Body of pancreas (tissue), 4 donors: ENCODE data around the gene CYP19A1. TPM values are rescaled to one million over a fixed set of nuclear protein-coding genes. Genes with fewer than 3 reads are reported as not detected.
A peak's percentile ranks its signal among the peaks of the same experiment; 100 is the strongest.

ENCODE experiments used
- ATAC-seq: fragments of 150-250 bp; one replicate; pipeline ENCODE4 v1.9.1; 2016
- DNase-seq, 4 donors: peaks; one replicate each; pipeline ENCODE4 v3.0.0-alpha.2; 2019
- H3K27ac ChIP-seq, 4 donors: fragments of 200-600 bp; sonication (generic); 1 replicate in 3 of 4; 2 replicates in 1 of 4; pipeline versions ENCODE4 v1.5.1 to v1.6.1; 2016 to 2019; ENCODE audit warnings: mild to moderate bottlenecking in 1 of 4, mixed read lengths in 1 of 4, moderate library complexity in 1 of 4
- H3K27me3 ChIP-seq, 2 donors: fragments of 200-600 bp; sonication (generic); one replicate each; pipeline ENCODE4 v1.6.0; 2016; ENCODE audit warnings: mild to moderate bottlenecking in 1 of 2
- H3K36me3 ChIP-seq, 2 donors: fragments of 200-600 bp; sonication (generic); replicated peaks in 1 of 2; 2 replicates each; pipeline ENCODE4 v1.5.1; 2016; ENCODE audit warnings: low read depth in 2 of 2; ENCODE audit not compliant: insufficient read depth in 1 of 2
- H3K4me1 ChIP-seq: fragments of 200-600 bp; sonication (generic); one replicate; pipeline ENCODE4 v1.6.0; 2016
- H3K4me3 ChIP-seq, 2 donors: fragments of 200-600 bp; sonication (generic); 1 replicate in 1 of 2; 2 replicates in 1 of 2; pipeline ENCODE4 v1.5.1; 2016 to 2019
- H3K9me3 ChIP-seq, 3 donors: fragments of 200-600 bp; sonication (generic); 1 replicate in 2 of 3; 2 replicates in 1 of 3; pipeline ENCODE4 v1.5.1; 2016
- CTCF ChIP-seq, 7 experiments: fragments of 450-650 bp in 4 of 7; fragments of 200-600 bp in 3 of 7; sonication (generic) in 3 of 7; IDR thresholded peaks; one replicate each; pipeline ENCODE4 v1.5.1; 2016 to 2019; ENCODE audit warnings: antibody characterized with exemption in 7 of 7
- POLR2A ChIP-seq, 3 donors: fragments of 450-650 bp; IDR thresholded peaks; one replicate each; pipeline ENCODE4 v1.6.1; 2016; ENCODE audit warnings: antibody characterized with exemption in 3 of 3, mild to moderate bottlenecking in 2 of 3
- WGBS, 2 donors: methylation state at CpG; one replicate each; pipeline ENCODE4 v1.1.5; 2017; 5-methylcytosine and 5-hydroxymethylcytosine counted together
- intact Hi-C: fragments of 100-400 bp; cut with DNase I; formaldehyde crosslinking; loops from one replicate; pipeline ENCODE4 v1.15.1; 2023
- total RNA-seq, 2 donors: library from RNA; depleted of rRNA; stranded (reverse); fragments of >200 nt; gene quantifications; one replicate each; pipeline ENCODE4 v1.1.0, GENCODE V29; 2016

The CYP19A1 gene
- total RNA-seq, 2 donors from 2014 or later = 0.26 TPM; not detected in 1

DNA sequence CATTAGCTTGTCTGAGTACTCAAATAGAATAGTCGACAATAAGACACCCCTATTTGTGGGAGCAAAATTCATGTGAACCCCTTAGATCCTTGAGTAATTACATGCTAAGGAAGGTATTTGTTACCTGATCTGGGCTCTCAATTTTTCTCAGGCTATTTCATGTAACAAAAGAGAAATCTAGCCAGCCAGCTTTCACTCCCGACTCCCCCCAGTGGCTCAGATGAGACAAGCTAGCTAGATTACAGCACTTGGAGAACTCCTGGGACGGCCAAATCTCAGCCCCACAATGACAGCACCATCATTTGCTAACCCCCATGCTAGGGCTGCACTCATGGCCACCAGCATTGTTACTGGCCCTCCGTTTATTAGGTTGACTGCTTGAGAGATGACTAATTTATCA, 44.4 kb upstream of the CYP19A1 start:
- Histone ChIP-seq H3K4me1 (peaks cover 19% of the 10 kb centered on the region), H3K27me3 (no peaks in the 10 kb centered on the region), H3K4me3 (no peak overlapping the region), H3K36me3 (no peaks in the 10 kb centered on the region), H3K27ac (no peak overlapping the region), H3K9me3 (no peaks in the 10 kb centered on the region)
- intact Hi-C loops = loop anchor here (5.0 to 10.0 kb wide), 2 partner anchors 148 to 220 kb away; no protein-coding TSS in a partner anchor
- ATAC-seq (no peak), DNase-seq (peak in 2 of 4 donors; percentile 36 to 48)
- WGBS, 2 donors = 5% methylated on average over 4 of the region's 4 CpGs
- TF ChIP-seq CTCF (IDR thresholded peaks at IDR 0.05) (peak in 5 of 7 experiments; percentile 11 to 48 (median 28)), POLR2A (IDR thresholded peaks at IDR 0.05) (no peak)

- Histone ChIP-seq H3K36me3 (no peaks in the 10 kb centered on the region), H3K4me1 (peaks cover 19% of the 10 kb centered on the region), H3K27me3 (no peaks in the 10 kb centered on the region), H3K4me3 (no peak overlapping the region), H3K9me3 (no peaks in the 10 kb centered on the region), H3K27ac (no peak overlapping the region)
- intact Hi-C loops = loop anchor here (5.0 to 10.0 kb wide), 2 partner anchors 146 to 219 kb away; no protein-coding TSS in a partner anchor
- TF ChIP-seq CTCF (IDR thresholded peaks at IDR 0.05) (peak; percentile 64 to 97 (median 86)), POLR2A (IDR thresholded peaks at IDR 0.05) (no peak)
- ATAC-seq (peak; percentile 84), DNase-seq (peak; percentile 57 to 71 (median 58))
- WGBS, 2 donors = 18 to 24% methylated on average over 14 of the region's 14 CpGs
Observed at GRCh38 chr15:51380999-51381806, 42.8 kb upstream of the CYP19A1 start.

GRCh38 chr15:51379390-51379789, 41.0 kb upstream of the CYP19A1 start:
- no peaks in the 10 kb centered on the region for H3K36me3 ChIP-seq
- no peaks in the 10 kb centered on the region for H3K9me3 ChIP-seq
- H3K4me3 ChIP-seq = no peak overlapping the region
- DNase-seq (no peak), ATAC-seq (no peak)
- TF ChIP-seq CTCF (IDR thresholded peaks at IDR 0.05) = no peak
- no peak for TF ChIP-seq POLR2A (IDR thresholded peaks at IDR 0.05)
- H3K27me3 ChIP-seq = no peaks in the 10 kb centered on the region
- intact Hi-C loops = no loop called here
- peaks cover 19% of the 10 kb centered on the region for H3K4me1 ChIP-seq
- H3K27ac ChIP-seq = no peak overlapping the region
- WGBS, 2 donors = 35 to 45% methylated on average over 4 of the region's 4 CpGs

GRCh38 chr15:51378406-51378805, 40.0 kb upstream of the CYP19A1 start:
- TF ChIP-seq POLR2A (IDR thresholded peaks at IDR 0.05) (no peak), CTCF (IDR thresholded peaks at IDR 0.05) (no peak)
- Histone ChIP-seq H3K4me1 (peaks cover 19% of the 10 kb centered on the region), H3K27me3 (no peaks in the 10 kb centered on the region), H3K36me3 (no peaks in the 10 kb centered on the region), H3K9me3 (no peaks in the 10 kb centered on the region), H3K4me3 (no peak overlapping the region), H3K27ac (no peak overlapping the region)
- DNase-seq = no peak
- intact Hi-C loops = no loop called here
- ATAC-seq = no peak
- 88 to 91% methylated on average over 4 of the region's 4 CpGs for WGBS, 2 donors
